IPS DF 6.9 (cell line): Measurements from ENCODE around the gene GRAMD1A.

ENCODE experiments used
- DNase-seq: peaks from one replicate; pipeline ENCODE4 v3.0.0-alpha.2; 2013; ENCODE audit warnings: low read depth, low spot score
- H3K27ac ChIP-seq: one replicate; pipeline ENCODE4 v1.5.1; 2013; ENCODE audit warnings: low read length, control low read depth
- H3K27me3 ChIP-seq: 2 replicates; pipeline ENCODE4 v1.6.1; 2013; ENCODE audit warnings: mild to moderate bottlenecking, low read length; ENCODE audit not compliant: control insufficient read depth, insufficient read depth
- H3K36me3 ChIP-seq: 2 replicates; pipeline ENCODE4 v1.6.1; 2013; ENCODE audit warnings: low read length; ENCODE audit not compliant: control insufficient read depth, insufficient read depth
- H3K4me1 ChIP-seq: 2 replicates; pipeline ENCODE4 v1.6.1; 2013; ENCODE audit warnings: low read length; ENCODE audit not compliant: control insufficient read depth, insufficient read depth
- H3K4me3 ChIP-seq: 2 replicates; pipeline ENCODE4 v1.5.1; 2013; ENCODE audit warnings: mild to moderate bottlenecking, low read length
- H3K9me3 ChIP-seq: 2 replicates; pipeline ENCODE4 v1.6.1; 2013; ENCODE audit warnings: low read length, inconsistent platforms; ENCODE audit not compliant: control insufficient read depth, insufficient read depth
- WGBS: extraction: QIAGEN DNeasy Blood & Tissue Kit; methylation state at CpG from one replicate; pipeline ENCODE4 v1.1.7; 2013; ENCODE audit warnings: mixed read lengths, missing lambda C conversion rate; ENCODE audit not compliant: insufficient read length, insufficient coverage; 5-methylcytosine and 5-hydroxymethylcytosine counted together

GRAMD1A gene

DNA sequence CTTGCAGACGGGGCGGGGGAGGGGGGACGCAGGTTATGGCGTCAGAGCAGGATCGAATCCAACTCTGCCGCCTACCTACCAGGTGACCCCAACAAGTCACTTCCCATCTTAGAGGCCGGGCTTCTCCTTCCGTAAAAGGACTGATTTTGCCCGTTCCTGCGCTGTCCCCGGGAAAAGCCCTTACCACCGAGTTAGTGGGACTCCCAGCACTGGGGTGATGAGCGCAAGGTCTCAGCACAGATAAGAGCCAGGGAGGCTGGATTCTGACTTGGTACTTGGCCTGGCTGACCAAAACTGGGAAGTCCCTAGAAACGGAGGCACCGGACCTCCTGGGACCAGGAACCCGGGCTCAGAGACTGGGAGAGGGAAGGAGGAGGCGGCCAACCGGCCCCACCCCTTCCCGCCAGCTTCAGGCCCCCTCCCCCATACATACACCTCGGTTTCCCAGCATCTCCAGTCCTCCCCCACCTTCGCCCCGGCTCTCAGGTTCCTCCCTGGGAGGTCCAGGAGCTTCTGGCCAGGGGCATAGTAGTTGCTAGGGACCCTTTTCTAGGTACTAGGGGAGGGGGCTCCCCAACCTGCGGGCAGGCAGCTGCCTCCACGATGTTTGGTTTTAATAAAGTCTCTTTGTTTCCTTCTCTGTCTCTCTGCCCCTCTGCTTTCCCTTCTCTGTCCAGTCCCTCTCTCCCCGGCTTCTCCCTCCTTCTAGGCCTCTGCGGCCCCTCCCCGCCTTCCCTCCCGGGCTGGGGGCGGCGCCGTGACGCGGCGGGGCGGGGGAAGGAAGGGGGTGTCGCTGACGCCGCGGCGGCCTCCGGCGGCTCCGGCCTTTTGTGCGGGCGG lies at the start of gene GRAMD1A:
Gene GRAMD1A, plus strand, starts transcription at position 826 of the 840 bp plus-strand sequence. CDS start 156 bp downstream, outside the sequence.
- peaks cover 6% of the 10 kb centered on the region; the same call in 1 of the 2 replicates for H3K4me1 ChIP-seq
- H3K27ac ChIP-seq: peak within 1 kb of the TSS; percentile 63
- H3K27me3 ChIP-seq: no peaks in the 10 kb centered on the region
- peak; percentile 48 for DNase-seq
- WGBS: no CpG with 5 or more reads among the region's 45 CpGs
- H3K4me3 ChIP-seq: peak within 1 kb of the TSS; percentile 80
- no peaks in the 10 kb centered on the region for H3K9me3 ChIP-seq
- no peaks in the 10 kb centered on the region for H3K36me3 ChIP-seq

DNA sequence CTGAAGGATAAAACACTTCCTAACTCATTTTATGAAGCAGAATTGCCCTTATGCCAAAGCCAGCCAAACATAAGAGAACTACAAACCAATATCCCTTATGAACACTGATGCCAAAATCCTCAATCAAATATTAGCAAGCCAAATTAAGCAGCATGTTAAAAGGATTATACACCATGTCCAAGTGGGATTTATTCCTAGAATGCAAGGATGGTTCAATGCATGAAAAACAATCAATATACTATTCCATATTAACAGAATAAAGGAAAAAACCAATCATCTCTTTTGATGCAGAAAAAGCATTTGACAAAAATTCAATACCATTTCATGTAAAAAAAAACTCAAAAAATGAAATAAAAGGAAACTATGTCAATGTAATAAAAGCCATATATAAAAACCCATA lies 47.0 kb upstream of the GRAMD1A start:
- H3K4me3 ChIP-seq: no peak overlapping the region
- no peaks in the 10 kb centered on the region for H3K27me3 ChIP-seq
- no peak overlapping the region for H3K27ac ChIP-seq
- H3K4me1 ChIP-seq: no peaks in the 10 kb centered on the region
- no peak for DNase-seq
- H3K36me3 ChIP-seq: peaks cover 10% of the 10 kb centered on the region
- peaks cover 5% of the 10 kb centered on the region for H3K9me3 ChIP-seq

DNA sequence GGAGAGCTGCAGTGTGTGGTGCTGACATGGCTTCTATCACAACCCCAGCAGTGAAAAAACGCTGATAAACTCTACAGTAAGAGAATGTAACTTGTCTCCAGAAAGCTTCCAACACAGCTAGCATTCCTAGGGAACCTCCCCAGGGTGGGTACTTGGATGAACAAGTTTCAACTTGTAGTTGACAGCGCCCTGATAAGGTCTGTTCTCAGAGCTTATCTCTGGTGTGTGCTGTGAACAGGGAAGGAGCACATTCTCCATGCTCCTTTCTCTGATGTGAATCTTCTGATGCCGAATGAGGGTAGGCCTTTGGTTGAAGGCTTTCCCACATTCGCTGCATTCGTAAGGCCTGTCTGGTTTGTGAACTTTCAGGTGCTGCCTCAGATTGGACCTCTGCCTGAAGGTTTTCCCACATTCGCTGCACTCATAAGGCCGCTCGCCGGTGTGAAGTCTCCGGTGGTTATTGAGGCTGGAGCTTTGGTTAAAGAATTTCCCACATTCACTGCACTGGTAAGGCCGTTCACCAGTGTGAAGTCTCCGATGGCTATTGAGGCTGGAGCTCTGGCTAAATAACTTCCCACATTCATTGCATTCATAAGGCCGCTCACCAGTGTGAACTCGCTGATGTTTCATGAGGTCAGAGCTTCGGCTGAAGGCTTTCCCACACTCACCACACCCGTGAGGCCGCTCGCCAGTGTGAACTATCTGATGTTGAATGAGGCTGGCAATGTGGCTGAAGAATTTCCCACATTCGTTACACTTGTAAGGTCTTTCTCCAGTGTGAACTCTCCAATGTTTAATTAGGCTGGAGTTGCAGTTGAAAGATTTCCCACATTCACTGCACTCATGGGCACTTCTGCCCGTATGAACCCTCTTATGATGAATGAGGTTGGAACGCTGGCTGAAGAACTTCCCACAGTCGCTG lies 42.0 kb upstream of the GRAMD1A start:
- no CpG with 5 or more reads among the region's 22 CpGs for WGBS
- Histone ChIP-seq H3K4me1 (peaks cover 3% of the 10 kb centered on the region; the same call in 1 of the 2 replicates), H3K36me3 (peaks cover 24% of the 10 kb centered on the region), H3K27me3 (no peaks in the 10 kb centered on the region), H3K9me3 (peaks cover 18% of the 10 kb centered on the region), H3K27ac (no peak overlapping the region), H3K4me3 (no peak overlapping the region)
- DNase-seq: no peak

DNA sequence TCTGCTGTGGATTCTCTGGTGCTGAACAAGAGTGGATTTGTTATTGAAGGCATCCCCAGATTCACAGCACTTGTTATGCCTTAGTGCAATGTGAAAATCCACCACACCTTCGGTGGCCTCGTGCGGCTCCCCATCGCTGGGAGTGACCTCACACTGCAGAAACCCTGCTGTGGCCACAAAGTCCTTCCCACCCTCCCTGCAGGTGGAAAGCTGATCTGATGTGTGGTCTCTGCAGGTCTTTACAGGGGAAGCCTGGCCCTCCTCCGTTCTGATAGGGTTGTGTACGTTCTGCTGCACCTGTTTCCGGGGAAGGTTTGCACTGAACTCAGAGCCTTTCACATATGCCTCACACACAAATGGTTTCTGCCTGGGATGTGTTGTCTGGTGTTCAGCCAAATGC lies 41.1 kb upstream of the GRAMD1A start:
- H3K4me1 ChIP-seq: peaks cover 4% of the 10 kb centered on the region; the same call in 1 of the 2 replicates
- no peak for DNase-seq
- peaks cover 24% of the 10 kb centered on the region for H3K36me3 ChIP-seq
- H3K27ac ChIP-seq: no peak overlapping the region
- H3K27me3 ChIP-seq: no peaks in the 10 kb centered on the region
- no CpG with 5 or more reads among the region's 7 CpGs for WGBS
- H3K4me3 ChIP-seq: no peak overlapping the region
- peaks cover 18% of the 10 kb centered on the region for H3K9me3 ChIP-seq

DNA sequence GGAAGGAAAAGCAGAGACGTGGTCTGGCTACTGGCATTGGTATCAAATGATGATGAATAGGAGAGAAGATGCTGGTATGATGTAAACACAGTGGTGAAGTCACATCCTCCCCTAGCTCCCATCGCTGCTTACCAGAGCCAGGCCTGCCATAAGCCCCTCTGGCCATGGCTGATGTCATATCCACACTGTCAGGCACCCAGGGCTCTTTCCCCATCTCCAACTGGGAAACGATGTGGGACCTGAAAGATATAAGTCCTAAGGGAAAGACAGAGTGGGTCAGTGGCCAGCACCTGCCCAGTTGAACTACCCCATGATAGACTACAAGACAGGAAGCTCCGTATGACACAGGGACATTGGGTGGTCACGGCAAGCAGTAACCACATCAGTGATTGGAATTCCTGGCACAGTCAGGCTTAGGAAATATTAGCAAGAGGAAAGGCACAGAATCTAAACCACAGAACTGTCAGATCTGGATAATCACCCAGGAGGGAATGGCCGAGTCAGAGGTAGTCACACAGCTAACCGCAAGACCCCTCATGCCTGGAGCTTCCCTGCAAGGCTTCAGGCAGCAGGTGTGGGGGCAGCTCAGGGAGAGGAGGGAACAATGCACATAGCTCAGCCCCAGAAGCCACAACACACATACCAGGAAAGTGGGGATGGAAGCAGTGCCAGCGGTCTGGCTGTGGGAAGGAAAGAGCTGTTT lies 39.9 kb upstream of the GRAMD1A start:
- H3K36me3 ChIP-seq: peaks cover 24% of the 10 kb centered on the region
- no peak overlapping the region for H3K27ac ChIP-seq
- H3K27me3 ChIP-seq: no peaks in the 10 kb centered on the region
- H3K9me3 ChIP-seq: peaks cover 18% of the 10 kb centered on the region
- no peak overlapping the region for H3K4me3 ChIP-seq
- WGBS: no CpG with 5 or more reads among the region's 8 CpGs
- DNase-seq: no peak
- H3K4me1 ChIP-seq: peaks cover 4% of the 10 kb centered on the region; the same call in 1 of the 2 replicates

DNA sequence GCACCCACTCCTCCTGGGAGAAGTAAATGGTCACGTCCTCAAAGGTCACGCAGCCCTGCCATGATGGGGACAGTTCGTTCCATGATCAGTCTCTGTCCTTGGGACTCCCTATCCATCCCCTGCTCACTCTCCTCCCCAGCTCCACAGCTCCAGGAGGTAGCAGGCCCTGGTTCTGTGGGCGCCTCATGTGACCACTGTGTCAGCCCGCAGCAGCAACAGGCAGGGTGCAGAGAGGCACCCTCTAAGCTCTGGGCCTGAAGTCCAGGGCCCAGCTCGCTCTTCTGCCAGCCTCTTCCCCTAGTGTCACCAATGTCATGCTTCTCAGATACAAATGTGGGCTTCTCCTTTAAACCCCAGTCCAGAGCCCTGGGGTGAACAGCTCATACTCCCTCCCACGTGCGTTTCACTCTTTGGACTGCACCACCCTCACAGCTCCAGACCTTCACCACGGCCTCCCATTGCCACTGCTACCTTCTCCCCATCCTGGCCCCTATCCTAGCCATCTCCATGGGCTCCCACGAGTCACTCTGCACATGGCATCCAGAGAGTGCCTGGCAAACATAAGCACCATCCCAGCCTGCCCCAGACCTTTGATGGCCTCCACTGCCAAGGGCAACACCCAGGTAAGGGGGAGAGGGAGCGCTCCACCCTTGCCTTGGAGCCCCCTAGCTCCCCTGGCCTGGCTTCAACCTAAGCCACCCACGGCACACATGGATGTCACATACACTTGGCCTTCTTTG lies 39.0 kb upstream of the GRAMD1A start:
- H3K27me3 ChIP-seq: no peaks in the 10 kb centered on the region
- H3K4me1 ChIP-seq: peaks cover 4% of the 10 kb centered on the region; the same call in 1 of the 2 replicates
- peaks cover 24% of the 10 kb centered on the region for H3K36me3 ChIP-seq
- no peak overlapping the region for H3K4me3 ChIP-seq
- DNase-seq: no peak
- peaks cover 18% of the 10 kb centered on the region for H3K9me3 ChIP-seq
- no CpG with 5 or more reads among the region's 12 CpGs for WGBS
- H3K27ac ChIP-seq: no peak overlapping the region

DNA sequence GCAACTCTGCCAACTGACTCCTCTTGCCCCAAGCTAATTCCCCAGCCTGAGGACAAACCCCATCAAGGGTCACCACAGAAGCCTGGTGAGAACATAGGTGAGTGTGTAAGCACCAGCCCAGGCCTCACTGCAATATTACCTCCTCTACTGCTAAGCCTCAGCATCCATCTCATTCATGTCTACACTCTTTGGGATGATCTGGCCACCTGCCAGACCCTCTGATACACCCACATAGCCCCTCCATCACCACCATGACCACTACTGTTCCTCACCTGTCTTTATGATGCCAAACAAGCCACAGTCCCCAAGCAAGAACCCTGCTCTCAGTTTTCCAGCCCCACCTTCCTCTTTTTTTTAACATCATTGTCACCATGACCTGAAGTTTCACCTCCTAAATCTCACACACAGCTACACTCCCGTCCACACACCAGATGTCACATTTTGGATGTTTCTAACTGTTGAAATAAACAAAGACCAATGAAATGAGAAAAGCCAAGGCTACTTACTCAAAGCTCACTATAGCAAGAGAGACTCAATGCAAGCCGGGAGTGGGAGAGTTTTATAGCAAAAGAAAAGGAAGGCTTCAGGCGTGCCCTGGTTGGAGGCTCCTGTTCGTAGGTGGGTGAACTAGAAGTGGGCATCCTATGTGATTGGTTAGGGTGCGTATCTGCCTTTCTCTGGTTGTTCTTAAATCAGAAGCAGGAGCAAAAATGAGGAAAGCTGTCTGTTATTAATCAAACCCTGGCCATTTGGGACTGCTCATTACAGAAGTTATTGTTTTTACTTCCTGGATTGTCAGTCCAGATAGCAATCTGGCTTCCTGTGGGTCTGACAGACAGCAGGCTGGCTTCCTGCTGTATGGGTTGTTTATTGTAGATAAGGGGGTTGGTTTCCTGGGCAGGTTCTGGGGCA lies 38.1 kb upstream of the GRAMD1A start:
- H3K4me3 ChIP-seq: no peak overlapping the region
- H3K27me3 ChIP-seq: no peaks in the 10 kb centered on the region
- no peak overlapping the region for H3K27ac ChIP-seq
- no CpG with 5 or more reads among the region's 5 CpGs for WGBS
- peaks cover 4% of the 10 kb centered on the region; the same call in 1 of the 2 replicates for H3K4me1 ChIP-seq
- DNase-seq: no peak
- peaks cover 21% of the 10 kb centered on the region for H3K36me3 ChIP-seq
- H3K9me3 ChIP-seq: peaks cover 18% of the 10 kb centered on the region

DNA sequence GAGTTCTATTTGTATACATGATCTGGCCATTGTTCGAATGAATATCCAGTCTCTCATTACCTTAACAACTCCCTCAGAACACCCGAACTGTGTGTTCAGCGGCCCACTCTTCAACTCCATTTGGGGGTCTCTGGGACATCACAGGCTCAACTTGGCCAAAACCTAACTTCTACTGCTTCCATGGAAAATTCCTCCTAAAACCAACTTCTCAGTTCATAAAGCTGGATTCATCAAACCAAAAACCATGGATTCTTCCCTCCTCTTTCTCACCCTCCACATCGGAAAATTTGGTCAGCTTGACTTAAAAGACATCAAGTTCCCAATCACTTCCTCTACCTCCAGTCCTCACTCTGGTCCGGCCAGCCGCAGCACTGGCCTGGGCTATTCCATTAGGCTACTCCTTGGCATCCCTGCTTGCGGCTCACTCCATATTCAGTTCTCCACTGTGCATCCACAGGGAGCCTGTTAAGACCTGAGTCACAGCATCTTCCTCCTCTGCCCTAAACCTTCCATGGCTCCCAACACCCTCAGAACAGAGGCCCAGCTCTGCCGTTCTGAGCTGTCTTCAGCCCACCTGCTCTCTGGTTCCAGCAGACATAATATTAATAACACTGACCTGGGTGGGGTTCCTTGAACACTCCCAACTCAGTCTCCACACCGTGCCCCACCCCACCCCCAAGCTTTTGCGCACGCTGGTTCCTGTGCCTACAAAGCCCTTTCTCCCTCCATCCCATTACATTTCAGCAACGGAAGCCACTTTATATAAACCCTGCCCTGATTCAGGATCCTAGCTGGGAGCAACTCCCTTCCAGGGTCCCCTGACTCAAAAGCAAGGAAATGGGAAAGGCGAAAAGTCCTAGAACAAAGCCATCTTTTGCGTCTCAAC lies 37.2 kb upstream of the GRAMD1A start:
- Histone ChIP-seq H3K9me3 (peaks cover 14% of the 10 kb centered on the region), H3K4me1 (peaks cover 4% of the 10 kb centered on the region; the same call in 1 of the 2 replicates), H3K27ac (no peak overlapping the region), H3K36me3 (peaks cover 15% of the 10 kb centered on the region), H3K27me3 (no peaks in the 10 kb centered on the region), H3K4me3 (peak overlapping the region; percentile 83; the same call in 1 of the 2 replicates)
- DNase-seq: no peak
- no CpG with 5 or more reads among the region's 14 CpGs for WGBS
